HFFc6 (cell line): Measurements from ENCODE around the gene SPSB3. TPM values are rescaled to one million over a fixed set of nuclear protein-coding genes. Genes with fewer than 3 reads are reported as not detected.

Experiments used
- DNase-seq: peaks from one replicate; pipeline ENCODE4 v3.0.0-alpha.2; 2018
- H3K27ac Mint-ChIP-seq: 2 replicates; pipeline ENCODE4 v1.8.0; 2020; ENCODE audit warnings: mild to moderate bottlenecking, mixed read lengths
- H3K27me3 Mint-ChIP-seq: 2 replicates; pipeline ENCODE4 v1.8.0; 2021; ENCODE audit warnings: mild to moderate bottlenecking, moderate library complexity, mixed read lengths; ENCODE audit not compliant: insufficient read depth
- H3K36me3 Mint-ChIP-seq: 2 replicates; pipeline ENCODE4 v1.8.0; 2021; ENCODE audit warnings: low read depth, mixed read lengths
- H3K4me1 Mint-ChIP-seq: 2 replicates; pipeline ENCODE4 v1.8.0; 2020; ENCODE audit warnings: low read depth, mixed read lengths
- H3K4me3 Mint-ChIP-seq: 2 replicates; pipeline ENCODE4 v1.8.0; 2020; ENCODE audit warnings: mild to moderate bottlenecking, moderate library complexity, mixed read lengths
- H3K9me3 Mint-ChIP-seq: 2 replicates; pipeline ENCODE4 v1.8.0; 2020; ENCODE audit warnings: mild to moderate bottlenecking, mixed read lengths
- long read RNA-seq: library from polyadenylated mRNA; unstranded; transcript quantifications from one replicate; pipeline ENCODE4 v2.0.0, GENCODE V29; 2019
- total RNA-seq, 6 experiments: library from RNA; stranded (reverse); fragmentation: NEBNext Ultra II Directional; extraction: Animal tissue kit (Norgen Biotek cat#: 25700); gene quantifications; 2 replicates in 1 of 6; 3 replicates in 5 of 6; pipeline ENCODE4 v1.2.3, GENCODE V29; 2021
- TF ChIP-seq, protein P1 (sequence below): fragments of 200-600 bp; sonication (generic); IDR thresholded peaks from 2 replicates; pipeline ENCODE4 v1.5.0; 2021; ENCODE audit warnings: antibody characterized with exemption, mild to moderate bottlenecking

SPSB3 gene
- total RNA-seq, result 10 to 100 TPM; 12.3 to 15.8 (median 13.9) TPM
- long read RNA-seq, transcript SPSB3-201 (6 exons, 1,449 nt), result minor isoform, 7 of 44 reads
- long read RNA-seq, transcript SPSB3-208 (7 exons, 1,784 nt), result major isoform, 30 of 44 reads
- long read RNA-seq, partial matches to known transcripts, result 0 of 44 reads
- long read RNA-seq, other reads (novel, unspliced or antisense), result 3 of 44 reads

- TF ChIP-seq, protein P1, sequence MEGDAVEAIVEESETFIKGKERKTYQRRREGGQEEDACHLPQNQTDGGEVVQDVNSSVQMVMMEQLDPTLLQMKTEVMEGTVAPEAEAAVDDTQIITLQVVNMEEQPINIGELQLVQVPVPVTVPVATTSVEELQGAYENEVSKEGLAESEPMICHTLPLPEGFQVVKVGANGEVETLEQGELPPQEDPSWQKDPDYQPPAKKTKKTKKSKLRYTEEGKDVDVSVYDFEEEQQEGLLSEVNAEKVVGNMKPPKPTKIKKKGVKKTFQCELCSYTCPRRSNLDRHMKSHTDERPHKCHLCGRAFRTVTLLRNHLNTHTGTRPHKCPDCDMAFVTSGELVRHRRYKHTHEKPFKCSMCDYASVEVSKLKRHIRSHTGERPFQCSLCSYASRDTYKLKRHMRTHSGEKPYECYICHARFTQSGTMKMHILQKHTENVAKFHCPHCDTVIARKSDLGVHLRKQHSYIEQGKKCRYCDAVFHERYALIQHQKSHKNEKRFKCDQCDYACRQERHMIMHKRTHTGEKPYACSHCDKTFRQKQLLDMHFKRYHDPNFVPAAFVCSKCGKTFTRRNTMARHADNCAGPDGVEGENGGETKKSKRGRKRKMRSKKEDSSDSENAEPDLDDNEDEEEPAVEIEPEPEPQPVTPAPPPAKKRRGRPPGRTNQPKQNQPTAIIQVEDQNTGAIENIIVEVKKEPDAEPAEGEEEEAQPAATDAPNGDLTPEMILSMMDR, result no peak
- no peaks in the 10 kb centered on the region for H3K36me3 Mint-ChIP-seq
- H3K4me1 Mint-ChIP-seq, result peaks cover 23% of the 10 kb centered on the region
- peak; percentile 100 for DNase-seq
- H3K9me3 Mint-ChIP-seq, result no peaks in the 10 kb centered on the region
- H3K27ac Mint-ChIP-seq, result peak within 1 kb of the TSS; percentile 77
- H3K27me3 Mint-ChIP-seq, result peaks cover 26% of the 10 kb centered on the region
- H3K4me3 Mint-ChIP-seq, result peak within 1 kb of the TSS; percentile 94
Measured at GRCh38 chr16:1782408-1783264, at the start of gene SPSB3, which contains the start of gene NUBP2. Gene SPSB3, minus strand, starts transcription at chr16:1782571. Its CDS starts 1,088 bp downstream, at chr16:1781483. Gene NUBP2, plus strand, starts transcription at chr16:1782960. Its CDS starts 61 bp downstream, at chr16:1783021.

DNA sequence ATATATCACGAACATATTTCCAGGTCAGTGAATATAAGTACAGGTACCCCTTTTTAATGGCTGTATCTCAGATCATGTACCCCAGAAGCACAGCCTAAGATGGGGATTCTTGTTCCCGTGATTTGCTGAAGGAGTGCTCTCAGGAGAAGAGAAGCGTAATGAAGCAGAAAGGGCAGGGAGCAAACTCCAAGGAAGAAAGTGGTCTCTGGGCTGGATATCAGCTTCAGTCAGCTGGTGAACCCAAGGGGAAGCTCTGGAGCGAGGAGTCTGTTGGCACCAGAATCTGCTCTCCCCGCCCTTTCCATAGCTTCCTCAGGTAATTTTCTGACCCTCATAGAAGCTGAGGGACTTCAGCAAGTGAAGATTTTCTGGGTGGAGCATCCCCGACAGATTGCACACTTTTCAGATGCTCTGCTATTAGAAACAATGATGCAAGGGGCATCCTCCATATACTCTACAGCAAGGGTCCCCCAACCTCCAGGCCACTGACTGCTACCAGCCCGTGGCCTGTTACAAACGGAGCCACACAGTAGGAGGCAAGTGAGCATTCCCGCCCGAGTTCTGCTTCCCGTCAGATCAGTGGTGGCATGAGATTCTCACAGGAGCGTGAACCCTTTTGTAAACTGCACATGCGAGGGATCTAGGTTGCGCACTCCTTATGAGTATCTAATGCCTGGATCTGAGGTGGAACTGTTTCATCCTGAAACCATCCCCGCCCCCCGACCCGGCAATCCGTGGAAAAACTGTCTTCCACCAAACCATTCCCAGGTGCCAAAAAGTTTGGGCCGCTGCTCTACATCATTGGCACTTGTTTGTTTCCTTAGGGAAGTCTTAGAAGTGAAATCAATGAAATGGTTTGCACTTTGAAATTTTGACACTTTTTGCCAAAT, 49.1 kb upstream of the SPSB3 start:
- Mint-ChIP-seq H3K4me1 (peaks cover 25% of the 10 kb centered on the region), H3K36me3 (peaks cover 11% of the 10 kb centered on the region), H3K4me3 (no peak overlapping the region), H3K27ac (no peak overlapping the region), H3K9me3 (no peaks in the 10 kb centered on the region), H3K27me3 (peaks cover 3% of the 10 kb centered on the region)
- TF ChIP-seq, protein P1, result no peak
- no peak for DNase-seq

- Mint-ChIP-seq H3K27me3 (peaks cover 3% of the 10 kb centered on the region), H3K27ac (no peak overlapping the region), H3K36me3 (peaks cover 11% of the 10 kb centered on the region), H3K9me3 (no peaks in the 10 kb centered on the region), H3K4me1 (peaks cover 25% of the 10 kb centered on the region), H3K4me3 (no peak overlapping the region)
- DNase-seq, result no peak
- TF ChIP-seq, protein P1, result no peak
Measured at GRCh38 chr16:1830213-1830612, 47.8 kb upstream of the SPSB3 start.

DNA sequence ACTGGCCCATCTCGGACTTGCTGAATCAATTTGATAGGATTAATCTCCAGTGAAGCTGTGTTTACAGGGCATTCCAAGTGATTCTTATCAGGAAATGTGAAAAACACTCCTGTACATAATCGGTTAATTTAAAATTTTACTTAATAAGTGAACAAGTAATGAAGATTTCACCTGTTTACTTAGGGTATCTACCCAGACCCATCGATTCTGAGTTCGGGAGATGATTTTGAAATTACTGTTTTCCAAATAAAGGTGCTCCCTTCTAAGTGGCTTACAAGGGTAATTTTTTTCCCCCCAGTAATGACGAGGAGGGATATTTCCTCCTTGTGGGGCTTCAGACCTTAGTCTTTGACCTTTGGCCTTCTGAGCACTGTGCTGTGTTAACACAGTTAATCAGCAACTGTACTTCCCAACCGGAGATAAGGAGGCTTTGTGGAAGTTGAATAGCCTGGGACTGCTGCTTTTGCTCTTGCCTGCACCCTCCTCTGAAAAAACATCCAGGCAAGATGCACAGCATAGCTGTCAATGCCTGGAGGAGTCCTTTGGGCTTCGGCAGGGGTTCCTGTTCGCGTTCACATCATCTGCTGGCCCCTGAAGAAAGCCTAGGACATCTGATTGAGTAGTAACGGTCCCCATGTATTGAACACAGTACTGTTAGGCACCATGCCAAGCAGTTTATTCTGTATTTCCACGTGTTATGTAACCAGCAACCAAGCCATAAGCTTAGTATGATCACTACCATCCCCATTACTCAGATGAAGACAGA, 46.5 kb upstream of the SPSB3 start:
- no peak for DNase-seq
- peaks cover 11% of the 10 kb centered on the region for H3K36me3 Mint-ChIP-seq
- peaks cover 6% of the 10 kb centered on the region for H3K27me3 Mint-ChIP-seq
- TF ChIP-seq, protein P1, result no peak
- peak overlapping the region; percentile 97 for H3K4me3 Mint-ChIP-seq
- H3K4me1 Mint-ChIP-seq, result peaks cover 34% of the 10 kb centered on the region
- no peak overlapping the region for H3K27ac Mint-ChIP-seq
- H3K9me3 Mint-ChIP-seq, result no peaks in the 10 kb centered on the region
